Activated B cell treated with CpG ODN at 0.5 μM for 24 hours (primary cell): ENCODE data around the gene SSH2. TPM values are rescaled to one million over a fixed set of nuclear protein-coding genes. Genes with fewer than 3 reads are reported as not detected.

Experiments
- ATAC-seq: fragments of 200-7000 bp; cut with Tn5 transposase; one replicate; pipeline ENCODE4 v1.10.0; 2021; ENCODE audit warnings: low read depth, mild to moderate bottlenecking, moderate library complexity
- CTCF ChIA-PET: fragments of 350-600 bp; sonication (Branson Sonifier 250); formaldehyde crosslinking; loops from one replicate; lab custom pipeline; 2021; ENCODE audit warnings: antibody characterized with exemption; lab: Charles Lee
- POLR2A ChIA-PET: fragments of 350-600 bp; sonication (Branson Sonifier 250); formaldehyde crosslinking; loops from one replicate; lab custom pipeline; 2021; ENCODE audit warnings: antibody characterized with exemption; lab: Charles Lee
- DNase-seq: peaks from one replicate; pipeline ENCODE4 v3.0.0; 2022
- H3K27ac Mint-ChIP-seq: one replicate; pipeline ENCODE4 v1.8.0; 2020; ENCODE audit warnings: mixed read lengths
- H3K27me3 Mint-ChIP-seq: one replicate; pipeline ENCODE4 v1.8.0; 2021; ENCODE audit warnings: mixed read lengths
- H3K36me3 Mint-ChIP-seq: one replicate; pipeline ENCODE4 v1.8.0; 2021; ENCODE audit warnings: low read depth, mixed read lengths
- H3K4me1 Mint-ChIP-seq: one replicate; pipeline ENCODE4 v1.8.0; 2021; ENCODE audit warnings: mixed read lengths
- H3K4me3 Mint-ChIP-seq: one replicate; pipeline ENCODE4 v1.8.0; 2020; ENCODE audit warnings: mild to moderate bottlenecking, mixed read lengths
- H3K9me3 Mint-ChIP-seq: one replicate; pipeline ENCODE4 v1.8.0; 2020; ENCODE audit warnings: mixed read lengths
- intact Hi-C: fragments of 100-400 bp; cut with micrococcal nuclease; formaldehyde crosslinking; loops from one replicate; pipeline ENCODE4 v1.15.1; 2024
- total RNA-seq: library from RNA; stranded (reverse); gene quantifications from 2 replicates; pipeline ENCODE4 v1.2.3, GENCODE V29; 2022
- TF ChIP-seq, protein P1 (sequence below): fragments of 200-600 bp; IDR thresholded peaks from one replicate; pipeline ENCODE4 v1.8.0; 2022; ENCODE audit warnings: antibody characterized with exemption, mild to moderate bottlenecking

The SSH2 gene
- total RNA-seq, 1 donor from 2014 or later, result 95.7 TPM

DNA sequence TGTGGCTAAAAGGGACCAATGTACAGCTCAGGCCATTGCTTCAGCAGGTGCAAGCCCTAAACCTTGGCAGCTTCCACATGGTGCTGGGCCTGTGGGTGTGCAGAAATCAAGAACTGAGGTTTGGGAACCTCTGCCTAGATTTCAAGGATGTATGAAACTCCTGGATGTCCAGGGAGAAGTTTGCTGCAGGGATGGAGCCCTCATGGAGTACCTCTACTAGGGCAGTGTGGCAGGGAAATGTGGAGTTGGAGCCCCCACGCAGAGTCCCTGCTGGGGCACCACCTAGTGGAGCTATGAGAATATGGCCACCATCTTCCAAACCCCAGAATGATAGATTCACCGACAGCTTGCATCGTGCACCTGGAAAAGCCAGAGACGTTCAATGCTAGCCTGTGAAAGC, 24.4 kb upstream of the SSH2 start:
- Mint-ChIP-seq H3K27ac (no peak overlapping the region), H3K27me3 (no peaks in the 10 kb centered on the region), H3K9me3 (peaks cover 14% of the 10 kb centered on the region), H3K4me3 (no peak overlapping the region), H3K36me3 (peaks cover 16% of the 10 kb centered on the region), H3K4me1 (peaks cover 9% of the 10 kb centered on the region)
- DNase-seq (no peak), ATAC-seq (no peak)
- POLR2A ChIA-PET, result no interaction called here
- TF ChIP-seq, protein P1, sequence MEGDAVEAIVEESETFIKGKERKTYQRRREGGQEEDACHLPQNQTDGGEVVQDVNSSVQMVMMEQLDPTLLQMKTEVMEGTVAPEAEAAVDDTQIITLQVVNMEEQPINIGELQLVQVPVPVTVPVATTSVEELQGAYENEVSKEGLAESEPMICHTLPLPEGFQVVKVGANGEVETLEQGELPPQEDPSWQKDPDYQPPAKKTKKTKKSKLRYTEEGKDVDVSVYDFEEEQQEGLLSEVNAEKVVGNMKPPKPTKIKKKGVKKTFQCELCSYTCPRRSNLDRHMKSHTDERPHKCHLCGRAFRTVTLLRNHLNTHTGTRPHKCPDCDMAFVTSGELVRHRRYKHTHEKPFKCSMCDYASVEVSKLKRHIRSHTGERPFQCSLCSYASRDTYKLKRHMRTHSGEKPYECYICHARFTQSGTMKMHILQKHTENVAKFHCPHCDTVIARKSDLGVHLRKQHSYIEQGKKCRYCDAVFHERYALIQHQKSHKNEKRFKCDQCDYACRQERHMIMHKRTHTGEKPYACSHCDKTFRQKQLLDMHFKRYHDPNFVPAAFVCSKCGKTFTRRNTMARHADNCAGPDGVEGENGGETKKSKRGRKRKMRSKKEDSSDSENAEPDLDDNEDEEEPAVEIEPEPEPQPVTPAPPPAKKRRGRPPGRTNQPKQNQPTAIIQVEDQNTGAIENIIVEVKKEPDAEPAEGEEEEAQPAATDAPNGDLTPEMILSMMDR, result no peak
- intact Hi-C loops, result no loop called here
- CTCF ChIA-PET, result no interaction called here

- Mint-ChIP-seq H3K27ac (peak overlapping the region; percentile 1), H3K36me3 (peaks cover 11% of the 10 kb centered on the region), H3K27me3 (no peaks in the 10 kb centered on the region), H3K9me3 (peaks cover 8% of the 10 kb centered on the region), H3K4me3 (no peak overlapping the region), H3K4me1 (peaks cover 41% of the 10 kb centered on the region)
- intact Hi-C loops, result no loop called here
- no peak for DNase-seq
- CTCF ChIA-PET, result interaction anchor here (1.7 kb wide), 1 partner anchor 18 kb away, joined by 14 read pairs; no protein-coding TSS in a partner anchor
- TF ChIP-seq, protein P1, result no peak
- POLR2A ChIA-PET, result no interaction called here
- ATAC-seq, result no peak
Measured at GRCh38 chr17:29949696-29950095, 19.7 kb upstream of the SSH2 start.

DNA sequence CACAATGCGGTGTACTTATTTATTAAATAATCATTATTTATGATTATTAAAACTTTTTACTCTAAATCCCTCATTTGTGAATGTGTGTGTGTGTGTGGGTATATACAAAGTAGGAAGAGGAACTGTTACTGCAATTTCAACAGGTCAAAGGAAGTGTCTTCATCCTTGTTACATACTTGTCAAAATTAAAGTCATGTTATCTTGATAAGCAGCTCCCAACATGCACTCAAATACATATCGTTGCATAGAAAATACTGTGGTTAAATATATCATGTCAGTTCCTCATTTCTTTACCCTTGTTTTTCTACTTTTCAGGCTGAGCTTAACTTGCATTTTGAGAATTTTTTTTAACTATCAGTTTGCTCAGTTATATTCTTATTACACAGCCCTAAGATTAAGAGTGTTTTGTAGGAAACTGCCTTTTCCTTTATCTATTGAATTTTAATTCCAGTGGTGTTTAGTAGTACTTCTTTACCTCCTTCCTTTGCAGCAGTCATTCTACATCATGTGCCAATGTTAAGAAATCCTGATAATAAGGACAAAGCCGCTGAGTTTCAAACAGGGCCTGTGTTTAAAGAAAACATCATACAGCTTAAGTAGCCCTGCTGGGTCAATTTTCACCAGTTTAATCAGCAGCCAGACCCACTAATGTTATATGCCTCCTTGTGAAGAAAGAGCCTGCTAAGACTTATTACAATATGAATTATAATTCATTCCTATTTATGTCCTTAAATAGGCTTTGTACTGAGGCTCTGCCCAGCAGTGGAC, 18.6 kb upstream of the SSH2 start:
- ChIA-PET CTCF (interaction anchor here (1.1 to 1.7 kb wide), 3 partner anchors 17 to 141 kb away, joined by 3 to 14 read pairs (median 6); no protein-coding TSS in a partner anchor), POLR2A (interaction anchor here (0.6 to 2.7 kb wide), 3 partner anchors 18 to 1054 kb away, joined by 6 to 29 read pairs (median 6); partner anchors contain the start of gene SSH2)
- ATAC-seq, result peak; percentile 76
- no peak overlapping the region for H3K4me3 Mint-ChIP-seq
- peak overlapping the region; percentile 76 for H3K27ac Mint-ChIP-seq
- no peaks in the 10 kb centered on the region for H3K27me3 Mint-ChIP-seq
- intact Hi-C loops, result no loop called here
- H3K9me3 Mint-ChIP-seq, result peaks cover 3% of the 10 kb centered on the region
- peaks cover 41% of the 10 kb centered on the region for H3K4me1 Mint-ChIP-seq
- peaks cover 3% of the 10 kb centered on the region for H3K36me3 Mint-ChIP-seq
- DNase-seq, result no peak
- TF ChIP-seq, protein P1, result no peak

GRCh38 chr17:29945281-29945680, 15.3 kb upstream of the SSH2 start:
- DNase-seq (no peak), ATAC-seq (no peak)
- ChIA-PET POLR2A (no interaction called here), CTCF (no interaction called here)
- H3K27ac Mint-ChIP-seq, result no peak overlapping the region
- TF ChIP-seq, protein P1, result no peak
- no peak overlapping the region for H3K4me3 Mint-ChIP-seq
- H3K36me3 Mint-ChIP-seq, result no peaks in the 10 kb centered on the region
- H3K9me3 Mint-ChIP-seq, result no peaks in the 10 kb centered on the region
- peaks cover 41% of the 10 kb centered on the region for H3K4me1 Mint-ChIP-seq
- intact Hi-C loops, result no loop called here
- no peaks in the 10 kb centered on the region for H3K27me3 Mint-ChIP-seq

- no peak for DNase-seq
- intact Hi-C loops, result no loop called here
- POLR2A ChIA-PET, result no interaction called here
Measured at GRCh38 chr17:29941334-29941733, 11.3 kb upstream of the SSH2 start, which contains the start of gene EFCAB5. Gene EFCAB5 (plus strand): TSS chr17:29941634. CDS start chr17:29941797, 163 bp downstream.

More at GRCh38 chr17:29941334-29941733, 11.3 kb upstream of the SSH2 start, which contains the start of gene EFCAB5:
- Mint-ChIP-seq H3K36me3 (no peaks in the 10 kb centered on the region), H3K27ac (no peak within 1 kb of the TSS), H3K4me1 (peaks cover 8% of the 10 kb centered on the region), H3K9me3 (no peaks in the 10 kb centered on the region), H3K4me3 (no peak within 1 kb of the TSS), H3K27me3 (no peaks in the 10 kb centered on the region)
- TF ChIP-seq, protein P1, result no peak
- CTCF ChIA-PET, result interaction anchor here (2.6 kb wide), 1 partner anchor 10 kb away, joined by 8 read pairs; no protein-coding TSS in a partner anchor
- ATAC-seq, result no peak
